GM23338 (cell line): ENCODE data around the gene MADCAM1.

Experiments
- EZH2 ChIP-seq: fragments of 200-600 bp; sonication (generic); IDR thresholded peaks from one replicate; pipeline ENCODE4 v1.8.0; 2017; ENCODE audit warnings: antibody characterized with exemption, mild to moderate bottlenecking, low read depth; ENCODE audit not compliant: unreplicated experiment
- EZH2phosphoT487 ChIP-seq: fragments of 200-600 bp; sonication (generic); IDR thresholded peaks from one replicate; pipeline ENCODE4 v1.8.1; 2018; ENCODE audit warnings: antibody characterized with exemption; ENCODE audit not compliant: unreplicated experiment
- JUNB ChIP-seq: IDR thresholded peaks from one replicate; pipeline ENCODE4 v1.6.1; 2016; ENCODE audit warnings: antibody characterized with exemption; ENCODE audit not compliant: unreplicated experiment
- NANOG ChIP-seq: IDR thresholded peaks from 2 replicates; pipeline ENCODE4 v1.6.1; 2016; ENCODE audit warnings: antibody characterized with exemption, borderline replicate concordance
- POLR2AphosphoS5 ChIP-seq: IDR thresholded peaks from 2 replicates; pipeline ENCODE4 v1.6.1; 2016; ENCODE audit warnings: antibody characterized with exemption, low read depth
- ZNF331 ChIP-seq: fragments of 250-450 bp; sonication (Bioruptor Pico); IDR thresholded peaks from 2 replicates; pipeline ENCODE4 v1.5.0; 2020; ENCODE audit warnings: low read depth, mild to moderate bottlenecking, moderate library complexity
- TF ChIP-seq, protein P1 (sequence below), 2 experiments: fragments of 200-600 bp in 1 of 2; sonication (generic) in 1 of 2; conservative IDR thresholded peaks; 2 replicates each; pipeline versions ENCODE4 v1.5.1 to v1.6.1; 2016 to 2017; ENCODE audit warnings: antibody characterized with exemption in 2 of 2, low read depth in 2 of 2, mild to moderate bottlenecking in 2 of 2, moderate library complexity in 1 of 2
- TF ChIP-seq, protein P2 (sequence below): IDR thresholded peaks from one replicate; pipeline ENCODE4 v1.6.1; 2018; ENCODE audit warnings: antibody characterized with exemption; ENCODE audit not compliant: unreplicated experiment
- TF ChIP-seq, protein P3 (sequence below): fragments of 250-450 bp; sonication (Bioruptor Pico); IDR thresholded peaks from 2 replicates; pipeline ENCODE4 v1.5.0; 2020; ENCODE audit warnings: mild to moderate bottlenecking, moderate library complexity

- TF ChIP-seq, protein P1, sequence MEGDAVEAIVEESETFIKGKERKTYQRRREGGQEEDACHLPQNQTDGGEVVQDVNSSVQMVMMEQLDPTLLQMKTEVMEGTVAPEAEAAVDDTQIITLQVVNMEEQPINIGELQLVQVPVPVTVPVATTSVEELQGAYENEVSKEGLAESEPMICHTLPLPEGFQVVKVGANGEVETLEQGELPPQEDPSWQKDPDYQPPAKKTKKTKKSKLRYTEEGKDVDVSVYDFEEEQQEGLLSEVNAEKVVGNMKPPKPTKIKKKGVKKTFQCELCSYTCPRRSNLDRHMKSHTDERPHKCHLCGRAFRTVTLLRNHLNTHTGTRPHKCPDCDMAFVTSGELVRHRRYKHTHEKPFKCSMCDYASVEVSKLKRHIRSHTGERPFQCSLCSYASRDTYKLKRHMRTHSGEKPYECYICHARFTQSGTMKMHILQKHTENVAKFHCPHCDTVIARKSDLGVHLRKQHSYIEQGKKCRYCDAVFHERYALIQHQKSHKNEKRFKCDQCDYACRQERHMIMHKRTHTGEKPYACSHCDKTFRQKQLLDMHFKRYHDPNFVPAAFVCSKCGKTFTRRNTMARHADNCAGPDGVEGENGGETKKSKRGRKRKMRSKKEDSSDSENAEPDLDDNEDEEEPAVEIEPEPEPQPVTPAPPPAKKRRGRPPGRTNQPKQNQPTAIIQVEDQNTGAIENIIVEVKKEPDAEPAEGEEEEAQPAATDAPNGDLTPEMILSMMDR (conservative IDR thresholded peaks at IDR 0.05; ENCODE audit: low read depth in 2 of 2), result no peak
- TF ChIP-seq POLR2AphosphoS5 (no peak), EZH2 (no peak), EZH2phosphoT487 (no peak), NANOG (no peak), JUNB (no peak), ZNF331 (CRISPR knock-in tag) (no peak)
- TF ChIP-seq, protein P2, sequence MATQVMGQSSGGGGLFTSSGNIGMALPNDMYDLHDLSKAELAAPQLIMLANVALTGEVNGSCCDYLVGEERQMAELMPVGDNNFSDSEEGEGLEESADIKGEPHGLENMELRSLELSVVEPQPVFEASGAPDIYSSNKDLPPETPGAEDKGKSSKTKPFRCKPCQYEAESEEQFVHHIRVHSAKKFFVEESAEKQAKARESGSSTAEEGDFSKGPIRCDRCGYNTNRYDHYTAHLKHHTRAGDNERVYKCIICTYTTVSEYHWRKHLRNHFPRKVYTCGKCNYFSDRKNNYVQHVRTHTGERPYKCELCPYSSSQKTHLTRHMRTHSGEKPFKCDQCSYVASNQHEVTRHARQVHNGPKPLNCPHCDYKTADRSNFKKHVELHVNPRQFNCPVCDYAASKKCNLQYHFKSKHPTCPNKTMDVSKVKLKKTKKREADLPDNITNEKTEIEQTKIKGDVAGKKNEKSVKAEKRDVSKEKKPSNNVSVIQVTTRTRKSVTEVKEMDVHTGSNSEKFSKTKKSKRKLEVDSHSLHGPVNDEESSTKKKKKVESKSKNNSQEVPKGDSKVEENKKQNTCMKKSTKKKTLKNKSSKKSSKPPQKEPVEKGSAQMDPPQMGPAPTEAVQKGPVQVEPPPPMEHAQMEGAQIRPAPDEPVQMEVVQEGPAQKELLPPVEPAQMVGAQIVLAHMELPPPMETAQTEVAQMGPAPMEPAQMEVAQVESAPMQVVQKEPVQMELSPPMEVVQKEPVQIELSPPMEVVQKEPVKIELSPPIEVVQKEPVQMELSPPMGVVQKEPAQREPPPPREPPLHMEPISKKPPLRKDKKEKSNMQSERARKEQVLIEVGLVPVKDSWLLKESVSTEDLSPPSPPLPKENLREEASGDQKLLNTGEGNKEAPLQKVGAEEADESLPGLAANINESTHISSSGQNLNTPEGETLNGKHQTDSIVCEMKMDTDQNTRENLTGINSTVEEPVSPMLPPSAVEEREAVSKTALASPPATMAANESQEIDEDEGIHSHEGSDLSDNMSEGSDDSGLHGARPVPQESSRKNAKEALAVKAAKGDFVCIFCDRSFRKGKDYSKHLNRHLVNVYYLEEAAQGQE, result no peak
- TF ChIP-seq, protein P3, sequence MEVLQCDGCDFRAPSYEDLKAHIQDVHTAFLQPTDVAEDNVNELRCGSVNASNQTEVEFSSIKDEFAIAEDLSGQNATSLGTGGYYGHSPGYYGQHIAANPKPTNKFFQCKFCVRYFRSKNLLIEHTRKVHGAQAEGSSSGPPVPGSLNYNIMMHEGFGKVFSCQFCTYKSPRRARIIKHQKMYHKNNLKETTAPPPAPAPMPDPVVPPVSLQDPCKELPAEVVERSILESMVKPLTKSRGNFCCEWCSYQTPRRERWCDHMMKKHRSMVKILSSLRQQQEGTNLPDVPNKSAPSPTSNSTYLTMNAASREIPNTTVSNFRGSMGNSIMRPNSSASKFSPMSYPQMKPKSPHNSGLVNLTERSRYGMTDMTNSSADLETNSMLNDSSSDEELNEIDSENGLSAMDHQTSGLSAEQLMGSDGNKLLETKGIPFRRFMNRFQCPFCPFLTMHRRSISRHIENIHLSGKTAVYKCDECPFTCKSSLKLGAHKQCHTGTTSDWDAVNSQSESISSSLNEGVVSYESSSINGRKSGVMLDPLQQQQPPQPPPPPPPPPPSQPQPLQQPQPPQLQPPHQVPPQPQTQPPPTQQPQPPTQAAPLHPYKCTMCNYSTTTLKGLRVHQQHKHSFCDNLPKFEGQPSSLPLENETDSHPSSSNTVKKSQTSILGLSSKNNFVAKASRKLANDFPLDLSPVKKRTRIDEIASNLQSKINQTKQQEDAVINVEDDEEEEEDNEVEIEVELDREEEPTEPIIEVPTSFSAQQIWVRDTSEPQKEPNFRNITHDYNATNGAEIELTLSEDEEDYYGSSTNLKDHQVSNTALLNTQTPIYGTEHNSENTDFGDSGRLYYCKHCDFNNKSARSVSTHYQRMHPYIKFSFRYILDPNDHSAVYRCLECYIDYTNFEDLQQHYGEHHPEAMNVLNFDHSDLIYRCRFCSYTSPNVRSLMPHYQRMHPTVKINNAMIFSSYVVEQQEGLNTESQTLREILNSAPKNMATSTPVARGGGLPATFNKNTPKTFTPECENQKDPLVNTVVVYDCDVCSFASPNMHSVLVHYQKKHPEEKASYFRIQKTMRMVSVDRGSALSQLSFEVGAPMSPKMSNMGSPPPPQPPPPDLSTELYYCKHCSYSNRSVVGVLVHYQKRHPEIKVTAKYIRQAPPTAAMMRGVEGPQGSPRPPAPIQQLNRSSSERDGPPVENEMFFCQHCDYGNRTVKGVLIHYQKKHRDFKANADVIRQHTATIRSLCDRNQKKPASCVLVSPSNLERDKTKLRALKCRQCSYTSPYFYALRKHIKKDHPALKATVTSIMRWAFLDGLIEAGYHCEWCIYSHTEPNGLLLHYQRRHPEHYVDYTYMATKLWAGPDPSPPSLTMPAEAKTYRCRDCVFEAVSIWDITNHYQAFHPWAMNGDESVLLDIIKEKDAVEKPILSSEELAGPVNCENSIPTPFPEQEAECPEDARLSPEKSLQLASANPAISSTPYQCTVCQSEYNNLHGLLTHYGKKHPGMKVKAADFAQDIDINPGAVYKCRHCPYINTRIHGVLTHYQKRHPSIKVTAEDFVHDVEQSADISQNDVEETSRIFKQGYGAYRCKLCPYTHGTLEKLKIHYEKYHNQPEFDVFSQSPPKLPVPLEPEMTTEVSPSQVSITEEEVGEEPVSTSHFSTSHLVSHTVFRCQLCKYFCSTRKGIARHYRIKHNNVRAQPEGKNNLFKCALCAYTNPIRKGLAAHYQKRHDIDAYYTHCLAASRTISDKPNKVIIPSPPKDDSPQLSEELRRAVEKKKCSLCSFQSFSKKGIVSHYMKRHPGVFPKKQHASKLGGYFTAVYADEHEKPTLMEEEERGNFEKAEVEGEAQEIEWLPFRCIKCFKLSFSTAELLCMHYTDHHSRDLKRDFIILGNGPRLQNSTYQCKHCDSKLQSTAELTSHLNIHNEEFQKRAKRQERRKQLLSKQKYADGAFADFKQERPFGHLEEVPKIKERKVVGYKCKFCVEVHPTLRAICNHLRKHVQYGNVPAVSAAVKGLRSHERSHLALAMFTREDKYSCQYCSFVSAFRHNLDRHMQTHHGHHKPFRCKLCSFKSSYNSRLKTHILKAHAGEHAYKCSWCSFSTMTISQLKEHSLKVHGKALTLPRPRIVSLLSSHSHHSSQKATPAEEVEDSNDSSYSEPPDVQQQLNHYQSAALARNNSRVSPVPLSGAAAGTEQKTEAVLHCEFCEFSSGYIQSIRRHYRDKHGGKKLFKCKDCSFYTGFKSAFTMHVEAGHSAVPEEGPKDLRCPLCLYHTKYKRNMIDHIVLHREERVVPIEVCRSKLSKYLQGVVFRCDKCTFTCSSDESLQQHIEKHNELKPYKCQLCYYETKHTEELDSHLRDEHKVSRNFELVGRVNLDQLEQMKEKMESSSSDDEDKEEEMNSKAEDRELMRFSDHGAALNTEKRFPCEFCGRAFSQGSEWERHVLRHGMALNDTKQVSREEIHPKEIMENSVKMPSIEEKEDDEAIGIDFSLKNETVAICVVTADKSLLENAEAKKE (CRISPR knock-in tag), result no peak
These were observed 39.7 kb upstream of the MADCAM1 start for GRCh38 chr19:456547-457110.
